Mesendoderm (in vitro differentiated cells): ENCODE measurements around the gene GNPTG.

Experiments used
- DNase-seq: peaks from one replicate; pipeline ENCODE4 v3.0.0; 2013
- H2AK5ac ChIP-seq: 2 replicates; pipeline ENCODE4 v1.6.1; 2013; ENCODE audit warnings: low read length, inconsistent platforms
- H2BK120ac ChIP-seq: 2 replicates; pipeline ENCODE4 v1.6.1; 2013; ENCODE audit warnings: low read depth, mild to moderate bottlenecking, low read length, moderate library complexity, mixed read lengths
- H2BK15ac ChIP-seq: replicated peaks from 2 replicates; pipeline ENCODE4 v1.6.1; 2013; ENCODE audit warnings: low read depth, mild to moderate bottlenecking, moderate library complexity
- H2BK5ac ChIP-seq: 2 replicates; pipeline ENCODE4 v1.6.1; 2013; ENCODE audit warnings: low read length, inconsistent platforms
- H3K18ac ChIP-seq: 2 replicates; pipeline ENCODE4 v1.6.1; 2013; ENCODE audit warnings: mild to moderate bottlenecking, low read length, mixed read lengths
- H3K23ac ChIP-seq: one replicate; pipeline ENCODE4 v1.6.1; 2013; ENCODE audit warnings: low read length
- H3K27ac ChIP-seq: 2 replicates; pipeline ENCODE4 v1.5.1; 2013; ENCODE audit warnings: low read depth, mild to moderate bottlenecking, inconsistent platforms, low read length, moderate library complexity
- H3K27me3 ChIP-seq: 2 replicates; pipeline ENCODE4 v1.6.1; 2013; ENCODE audit warnings: low read length, control low read depth, mild to moderate bottlenecking, inconsistent platforms; ENCODE audit not compliant: insufficient read depth, poor library complexity
- H3K36me3 ChIP-seq: 2 replicates; pipeline ENCODE4 v1.6.1; 2013; ENCODE audit warnings: low read length, inconsistent platforms; ENCODE audit not compliant: control insufficient read depth, insufficient read depth
- H3K4ac ChIP-seq: one replicate; pipeline ENCODE4 v1.6.1; 2013; ENCODE audit warnings: low read depth, mild to moderate bottlenecking, low read length, moderate library complexity
- H3K4me1 ChIP-seq: 2 replicates; pipeline ENCODE4 v1.6.1; 2013; ENCODE audit warnings: low read depth, low read length, inconsistent platforms; ENCODE audit not compliant: control insufficient read depth
- H3K4me2 ChIP-seq: 2 replicates; pipeline ENCODE4 v1.6.1; 2013; ENCODE audit warnings: low read length
- H3K4me3 ChIP-seq: 2 replicates; pipeline ENCODE4 v1.5.1; 2013; ENCODE audit warnings: mild to moderate bottlenecking, low read length
- H3K56ac ChIP-seq: one replicate; pipeline ENCODE4 v1.6.1; 2013; ENCODE audit warnings: low read length
- H3K79me1 ChIP-seq: 2 replicates; pipeline ENCODE4 v1.6.1; 2013; ENCODE audit warnings: low read length, inconsistent platforms
- H3K79me2 ChIP-seq: 2 replicates; pipeline ENCODE4 v1.6.1; 2013; ENCODE audit warnings: mild to moderate bottlenecking, low read length; ENCODE audit not compliant: control insufficient read depth, insufficient read depth
- H3K9ac ChIP-seq: 2 replicates; pipeline ENCODE4 v1.6.1; 2013; ENCODE audit warnings: low read length, inconsistent platforms
- H4K5ac ChIP-seq: one replicate; pipeline ENCODE4 v1.6.1; 2013; ENCODE audit warnings: low read length
- H4K8ac ChIP-seq: one replicate; pipeline ENCODE4 v1.6.1; 2013; ENCODE audit warnings: low read depth, mild to moderate bottlenecking, control low read depth, low read length, moderate library complexity
- WGBS: extraction: QIAGEN DNeasy Blood & Tissue Kit; methylation state at CpG from one replicate; pipeline ENCODE4 v1.1.7; 2013; ENCODE audit warnings: low lambda C conversion rate, missing lambda C conversion rate; ENCODE audit not compliant: insufficient coverage; ENCODE audit errors: extremely low coverage; 5-methylcytosine and 5-hydroxymethylcytosine counted together

The GNPTG gene

DNA sequence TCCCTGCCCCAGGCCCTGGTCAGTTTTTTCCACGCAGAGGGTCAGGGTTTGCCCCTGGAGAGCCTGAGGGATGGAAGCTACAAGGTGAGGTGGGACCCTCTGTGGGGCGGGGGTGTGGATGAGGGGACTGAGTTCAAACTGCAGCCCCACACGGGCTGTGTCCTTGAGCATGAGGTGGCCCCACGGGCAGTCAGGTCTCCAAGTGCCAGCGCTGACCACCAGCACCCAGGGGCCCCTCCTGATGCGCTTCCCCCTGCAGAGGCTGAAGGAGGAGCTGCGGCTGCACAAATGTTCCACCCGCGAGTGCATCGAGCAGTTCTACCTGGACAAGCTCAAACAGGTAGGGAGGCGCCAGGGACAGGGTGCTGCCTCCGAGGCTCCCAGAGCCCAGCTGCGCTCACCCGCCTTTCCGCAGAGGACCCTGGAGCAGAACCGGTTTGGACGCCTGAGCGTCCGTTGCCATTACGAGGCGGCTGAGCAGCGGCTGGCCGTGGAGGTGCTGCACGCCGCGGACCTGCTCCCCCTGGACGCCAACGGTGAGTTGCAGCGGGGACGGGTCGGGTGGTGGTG is 4.4 kb upstream of the GNPTG start:
- H3K56ac ChIP-seq: no peak overlapping the region
- no peaks in the 10 kb centered on the region for H3K4me1 ChIP-seq
- no peaks in the 10 kb centered on the region for H3K36me3 ChIP-seq
- H2BK120ac ChIP-seq: no peak overlapping the region
- H3K18ac ChIP-seq: no peak overlapping the region
- no peak overlapping the region for H3K9ac ChIP-seq
- no peak overlapping the region for H3K4me2 ChIP-seq
- H2AK5ac ChIP-seq: no peak overlapping the region
- H3K4me3 ChIP-seq: no peak overlapping the region
- H3K79me1 ChIP-seq: peaks cover 13% of the 10 kb centered on the region
- H3K4ac ChIP-seq: no peak overlapping the region
- no peak overlapping the region for H2BK5ac ChIP-seq
- H4K5ac ChIP-seq: no peak overlapping the region
- no peak overlapping the region for H2BK15ac ChIP-seq
- no peaks in the 10 kb centered on the region for H3K27me3 ChIP-seq
- H4K8ac ChIP-seq: no peak overlapping the region
- WGBS: no CpG with 5 or more reads among the region's 31 CpGs
- peaks cover 9% of the 10 kb centered on the region for H3K79me2 ChIP-seq
- DNase-seq: no peak
- H3K27ac ChIP-seq: no peak overlapping the region
- no peak overlapping the region for H3K23ac ChIP-seq

DNA sequence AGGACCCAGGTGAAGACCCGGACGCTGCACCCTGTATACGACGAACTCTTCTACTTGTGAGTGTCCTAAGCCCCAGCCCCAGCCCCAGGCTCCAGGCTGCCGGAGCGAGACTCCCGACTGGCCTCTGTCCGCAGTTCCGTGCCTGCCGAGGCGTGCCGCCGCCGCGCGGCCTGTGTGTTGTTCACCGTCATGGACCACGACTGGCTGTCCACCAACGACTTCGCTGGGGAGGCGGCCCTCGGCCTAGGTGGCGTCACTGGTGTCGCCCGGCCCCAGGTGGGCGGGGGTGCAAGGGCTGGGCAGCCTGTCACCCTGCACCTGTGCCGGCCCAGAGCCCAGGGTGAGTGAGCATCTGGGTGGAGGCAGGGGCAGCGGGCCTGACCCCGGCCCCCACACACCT is 3.8 kb upstream of the GNPTG start:
- no peak overlapping the region for H2BK5ac ChIP-seq
- DNase-seq: no peak
- H3K18ac ChIP-seq: no peak overlapping the region
- peaks cover 16% of the 10 kb centered on the region for H3K79me1 ChIP-seq
- no peaks in the 10 kb centered on the region for H3K36me3 ChIP-seq
- no peak overlapping the region for H3K27ac ChIP-seq
- no peak overlapping the region for H2BK120ac ChIP-seq
- no peaks in the 10 kb centered on the region for H3K27me3 ChIP-seq
- no peak overlapping the region for H3K4ac ChIP-seq
- H2AK5ac ChIP-seq: no peak overlapping the region
- WGBS: no CpG with 5 or more reads among the region's 29 CpGs
- H4K5ac ChIP-seq: no peak overlapping the region
- H3K9ac ChIP-seq: no peak overlapping the region
- peaks cover 2% of the 10 kb centered on the region for H3K4me1 ChIP-seq
- H2BK15ac ChIP-seq: no peak overlapping the region
- no peak overlapping the region for H3K23ac ChIP-seq
- H3K56ac ChIP-seq: no peak overlapping the region
- H3K4me2 ChIP-seq: no peak overlapping the region
- no peak overlapping the region for H3K4me3 ChIP-seq
- no peak overlapping the region for H4K8ac ChIP-seq
- peaks cover 10% of the 10 kb centered on the region for H3K79me2 ChIP-seq

DNA sequence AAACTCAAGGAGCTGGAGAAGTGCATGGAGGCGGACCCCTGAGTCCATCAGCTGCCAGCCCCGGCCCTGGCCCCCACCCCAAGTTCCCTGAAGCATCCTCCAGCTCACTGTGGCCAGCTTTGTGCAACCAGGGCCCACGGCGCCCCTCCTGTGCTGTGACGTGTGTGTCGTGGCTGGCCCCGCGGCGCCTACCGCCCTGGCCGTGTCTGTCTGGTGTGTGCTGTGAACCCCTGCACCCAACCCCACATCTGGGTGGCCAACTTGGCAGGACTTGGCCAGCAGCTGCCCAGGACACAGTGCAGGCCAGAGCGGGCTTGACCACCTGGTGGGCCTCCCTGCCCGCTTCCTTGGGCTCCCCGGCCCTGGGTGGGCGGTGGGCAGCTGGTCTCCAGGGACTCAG is 3.3 kb upstream of the GNPTG start:
- no peak overlapping the region for H3K27ac ChIP-seq
- no CpG with 5 or more reads among the region's 15 CpGs for WGBS

DNA sequence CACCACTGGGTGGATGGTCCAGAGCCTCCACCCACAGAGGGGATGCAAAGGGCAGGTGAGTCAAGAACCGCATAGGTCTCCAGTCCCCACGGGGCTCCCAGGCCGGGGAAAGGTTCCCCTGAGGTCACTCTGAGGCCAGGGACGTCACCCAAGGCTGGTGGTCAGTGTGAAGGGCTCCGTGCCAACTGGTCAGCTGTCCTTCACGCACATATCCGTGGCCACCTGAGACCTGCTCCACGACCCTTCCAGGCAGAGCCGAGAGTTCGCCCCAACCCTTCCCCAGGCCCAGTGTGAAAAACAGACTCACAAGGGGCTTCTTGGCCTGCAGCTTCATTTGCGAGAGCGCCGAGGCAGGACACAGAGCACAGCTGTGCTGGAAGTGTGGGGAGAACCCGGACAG is 2.8 kb upstream of the GNPTG start:
- H2BK15ac ChIP-seq: no peak overlapping the region
- no peak overlapping the region for H3K4ac ChIP-seq
- H3K56ac ChIP-seq: no peak overlapping the region
- no peak for DNase-seq
- no peak overlapping the region for H4K5ac ChIP-seq
- no peak overlapping the region for H3K18ac ChIP-seq
- H3K36me3 ChIP-seq: no peaks in the 10 kb centered on the region
- no peak overlapping the region for H3K23ac ChIP-seq
- no peak overlapping the region for H2AK5ac ChIP-seq
- H2BK120ac ChIP-seq: no peak overlapping the region
- no peak overlapping the region for H3K27ac ChIP-seq
- H3K9ac ChIP-seq: no peak overlapping the region
- peaks cover 10% of the 10 kb centered on the region for H3K79me2 ChIP-seq
- no CpG with 5 or more reads among the region's 14 CpGs for WGBS
- H3K4me1 ChIP-seq: peaks cover 2% of the 10 kb centered on the region
- no peak overlapping the region for H3K4me2 ChIP-seq
- no peak overlapping the region for H4K8ac ChIP-seq
- no peak overlapping the region for H2BK5ac ChIP-seq
- no peak overlapping the region for H3K4me3 ChIP-seq
- no peaks in the 10 kb centered on the region for H3K27me3 ChIP-seq
- H3K79me1 ChIP-seq: peaks cover 18% of the 10 kb centered on the region

More for the DNA sequence above, 3.3 kb upstream of the GNPTG start:
- H3K36me3 ChIP-seq: no peaks in the 10 kb centered on the region
- H3K23ac ChIP-seq: no peak overlapping the region
- peaks cover 2% of the 10 kb centered on the region for H3K4me1 ChIP-seq
- no peak for DNase-seq
- peaks cover 10% of the 10 kb centered on the region for H3K79me2 ChIP-seq
- no peak overlapping the region for H3K4me3 ChIP-seq
- H3K27me3 ChIP-seq: no peaks in the 10 kb centered on the region
- H3K79me1 ChIP-seq: peaks cover 18% of the 10 kb centered on the region
- H3K18ac ChIP-seq: no peak overlapping the region
- no peak overlapping the region for H3K9ac ChIP-seq
- H2BK5ac ChIP-seq: no peak overlapping the region
- H4K5ac ChIP-seq: no peak overlapping the region
- no peak overlapping the region for H4K8ac ChIP-seq
- H3K56ac ChIP-seq: no peak overlapping the region
- H2BK120ac ChIP-seq: no peak overlapping the region
- H2BK15ac ChIP-seq: no peak overlapping the region
- H2AK5ac ChIP-seq: no peak overlapping the region
- H3K4me2 ChIP-seq: no peak overlapping the region
- H3K4ac ChIP-seq: no peak overlapping the region

DNA sequence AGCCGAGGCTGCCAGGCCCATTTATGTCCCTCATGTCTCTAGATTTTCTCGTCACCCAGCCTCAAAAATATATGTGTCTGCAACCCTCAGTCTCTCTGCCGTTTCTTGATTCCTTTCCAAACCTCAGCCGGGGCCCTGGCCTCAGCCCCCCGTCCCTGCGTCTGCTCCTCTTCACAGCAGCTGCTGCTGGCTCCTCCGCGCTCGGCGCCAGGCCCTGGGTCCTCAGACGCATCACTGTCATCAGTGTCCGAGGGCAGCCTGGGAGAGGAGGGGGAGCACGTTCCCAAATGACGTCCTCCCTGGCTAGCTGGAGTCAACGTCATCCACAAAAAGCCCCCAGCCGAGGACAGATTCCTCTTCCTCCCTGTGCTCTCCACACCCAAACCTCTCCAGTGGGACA is 2.4 kb upstream of the GNPTG start:
- Histone ChIP-seq H2BK15ac (no peak overlapping the region), H3K79me1 (peaks cover 18% of the 10 kb centered on the region), H3K4me2 (no peak overlapping the region), H2AK5ac (no peak overlapping the region), H3K27me3 (no peaks in the 10 kb centered on the region), H2BK120ac (no peak overlapping the region), H3K23ac (no peak overlapping the region), H4K8ac (no peak overlapping the region), H3K18ac (no peak overlapping the region), H3K27ac (no peak overlapping the region), H3K4me1 (peaks cover 2% of the 10 kb centered on the region), H3K56ac (no peak overlapping the region), H3K4me3 (no peak overlapping the region), H3K9ac (no peak overlapping the region), H4K5ac (no peak overlapping the region), H2BK5ac (no peak overlapping the region), H3K36me3 (no peaks in the 10 kb centered on the region), H3K79me2 (peaks cover 10% of the 10 kb centered on the region), H3K4ac (no peak overlapping the region)
- no CpG with 5 or more reads among the region's 16 CpGs for WGBS
- DNase-seq: no peak

DNA sequence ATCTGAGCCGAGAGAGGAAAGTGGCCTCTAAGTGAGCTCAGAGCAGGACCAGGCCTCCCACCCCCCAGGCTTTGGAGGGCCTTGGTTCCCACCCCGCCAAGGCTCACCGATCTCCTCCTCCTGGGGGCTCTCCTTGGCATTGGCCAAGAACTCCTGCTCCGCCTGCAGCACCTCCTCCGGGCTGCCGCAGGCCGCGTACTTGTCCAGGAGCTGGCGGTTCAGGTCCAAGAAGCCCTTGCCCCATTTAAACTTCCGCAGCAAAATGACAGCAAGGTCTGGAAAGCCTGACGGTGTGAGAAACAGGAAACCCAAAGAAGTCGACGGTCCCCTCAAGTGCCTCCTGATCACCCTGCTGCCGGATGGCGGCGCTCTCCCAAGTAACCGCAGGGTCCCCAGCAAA is 1.8 kb upstream of the GNPTG start:
- no peak overlapping the region for H3K27ac ChIP-seq
- no peak overlapping the region for H3K18ac ChIP-seq
- H3K4ac ChIP-seq: no peak overlapping the region
- H3K23ac ChIP-seq: no peak overlapping the region
- H3K9ac ChIP-seq: no peak overlapping the region
- H2BK5ac ChIP-seq: no peak overlapping the region
- no peak for DNase-seq
- no peaks in the 10 kb centered on the region for H3K36me3 ChIP-seq
- H2BK15ac ChIP-seq: no peak overlapping the region
- no peak overlapping the region for H3K56ac ChIP-seq
- no peak overlapping the region for H4K5ac ChIP-seq
- H2BK120ac ChIP-seq: no peak overlapping the region
- H2AK5ac ChIP-seq: no peak overlapping the region
- H3K27me3 ChIP-seq: no peaks in the 10 kb centered on the region
- peaks cover 10% of the 10 kb centered on the region for H3K79me2 ChIP-seq
- no peak overlapping the region for H4K8ac ChIP-seq
- no CpG with 5 or more reads among the region's 17 CpGs for WGBS
- peaks cover 2% of the 10 kb centered on the region for H3K4me1 ChIP-seq
- peaks cover 18% of the 10 kb centered on the region for H3K79me1 ChIP-seq
- no peak overlapping the region for H3K4me2 ChIP-seq
- H3K4me3 ChIP-seq: no peak overlapping the region
